OCI-LY1 (cell line): Measurements from ENCODE around the gene ZNF480.

ENCODE experiments used
- H2AFZ ChIP-seq: fragments of 200-600 bp; sonication (generic), shearing (Covaris generic); 2 replicates; pipeline ENCODE4 v1.6.0; 2014; ENCODE audit warnings: antibody characterized with exemption, mild to moderate bottlenecking, low read length
- H3F3A ChIP-seq: fragments of 200-600 bp; sonication (generic), shearing (Covaris generic); 2 replicates; pipeline ENCODE4 v1.6.0; 2014; ENCODE audit warnings: mild to moderate bottlenecking, antibody characterized with exemption, low read length, moderate library complexity; ENCODE audit not compliant: insufficient read depth
- H3K27ac ChIP-seq: fragments of 200-600 bp; sonication (generic); 2 replicates; pipeline ENCODE4 v1.5.1; 2014; ENCODE audit warnings: low read length, mixed run types, mild to moderate bottlenecking, low read depth; ENCODE audit not compliant: poor library complexity, severe bottlenecking
- H3K27me3 ChIP-seq: fragments of 200-600 bp; sonication (generic); 2 replicates; pipeline ENCODE4 v1.6.0; 2014; ENCODE audit warnings: antibody characterized with exemption, mild to moderate bottlenecking, low read length, moderate library complexity; ENCODE audit not compliant: insufficient read depth
- H3K36me3 ChIP-seq: fragments of 200-600 bp; sonication (generic); 2 replicates; pipeline ENCODE4 v1.6.1; 2014; ENCODE audit warnings: mild to moderate bottlenecking, antibody characterized with exemption, low read length, moderate library complexity, mixed read lengths; ENCODE audit not compliant: insufficient read depth
- H3K4me1 ChIP-seq: fragments of 200-600 bp; sonication (generic); 2 replicates; pipeline ENCODE4 v1.5.1; 2014; ENCODE audit warnings: mild to moderate bottlenecking, low read length, moderate library complexity; ENCODE audit not compliant: insufficient read depth, severe bottlenecking
- H3K4me2 ChIP-seq: fragments of 200-600 bp; sonication (generic), shearing (Covaris generic); 2 replicates; pipeline ENCODE4 v1.6.1; 2014; ENCODE audit warnings: low read length
- H3K4me3 ChIP-seq: fragments of 200-600 bp; sonication (generic); 2 replicates; pipeline ENCODE4 v1.5.1; 2014; ENCODE audit warnings: low read length, low read depth, mild to moderate bottlenecking, mixed read lengths; ENCODE audit not compliant: poor library complexity, severe bottlenecking
- H3K79me2 ChIP-seq: fragments of 200-600 bp; shearing (Covaris generic); 2 replicates; pipeline ENCODE4 v1.6.1; 2016; ENCODE audit warnings: mixed run types, low read length, mixed read lengths; ENCODE audit not compliant: insufficient read depth
- H3K9ac ChIP-seq: fragments of 200-600 bp; sonication (generic), shearing (Covaris generic); 2 replicates; pipeline ENCODE4 v1.6.1; 2014; ENCODE audit warnings: mild to moderate bottlenecking, low read length, mixed read lengths
- H3K9me2 ChIP-seq: fragments of 200-600 bp; sonication (generic), shearing (Covaris generic); 2 replicates; pipeline ENCODE4 v1.6.1; 2014; ENCODE audit warnings: low read depth, mild to moderate bottlenecking, low read length, mixed read lengths
- H3K9me3 ChIP-seq: fragments of 200-600 bp; shearing (Covaris generic); 2 replicates; pipeline ENCODE4 v1.6.1; 2014; ENCODE audit warnings: low read length, mixed read lengths
- H4K20me1 ChIP-seq: fragments of 200-600 bp; sonication (generic), shearing (Covaris generic); 2 replicates; pipeline ENCODE4 v1.6.0; 2016; ENCODE audit warnings: mild to moderate bottlenecking, low read length; ENCODE audit not compliant: insufficient read depth
- EZH2 ChIP-seq: fragments of 200-600 bp; sonication (generic), shearing (Covaris generic); IDR thresholded peaks from 2 replicates; pipeline ENCODE4 v1.8.0; 2017; ENCODE audit warnings: borderline replicate concordance, mixed run types, mild to moderate bottlenecking, antibody characterized with exemption, low read length, moderate library complexity, mixed read lengths
- TF ChIP-seq, protein P1 (sequence below): fragments of 200-600 bp; sonication (generic), shearing (Covaris generic); IDR thresholded peaks from 2 replicates; pipeline ENCODE4 v1.5.1; 2017; ENCODE audit warnings: mild to moderate bottlenecking, antibody characterized with exemption, low read length, moderate library complexity, mixed read lengths

Gene ZNF480

GRCh38 chr19:52297601-52298364, 814 bp downstream of the ZNF480 start:
- no peaks in the 10 kb centered on the region for H3K9me2 ChIP-seq
- H3K9ac ChIP-seq = peak overlapping the region; percentile 100
- peaks cover 45% of the 10 kb centered on the region for H3K36me3 ChIP-seq
- TF ChIP-seq, protein P1, sequence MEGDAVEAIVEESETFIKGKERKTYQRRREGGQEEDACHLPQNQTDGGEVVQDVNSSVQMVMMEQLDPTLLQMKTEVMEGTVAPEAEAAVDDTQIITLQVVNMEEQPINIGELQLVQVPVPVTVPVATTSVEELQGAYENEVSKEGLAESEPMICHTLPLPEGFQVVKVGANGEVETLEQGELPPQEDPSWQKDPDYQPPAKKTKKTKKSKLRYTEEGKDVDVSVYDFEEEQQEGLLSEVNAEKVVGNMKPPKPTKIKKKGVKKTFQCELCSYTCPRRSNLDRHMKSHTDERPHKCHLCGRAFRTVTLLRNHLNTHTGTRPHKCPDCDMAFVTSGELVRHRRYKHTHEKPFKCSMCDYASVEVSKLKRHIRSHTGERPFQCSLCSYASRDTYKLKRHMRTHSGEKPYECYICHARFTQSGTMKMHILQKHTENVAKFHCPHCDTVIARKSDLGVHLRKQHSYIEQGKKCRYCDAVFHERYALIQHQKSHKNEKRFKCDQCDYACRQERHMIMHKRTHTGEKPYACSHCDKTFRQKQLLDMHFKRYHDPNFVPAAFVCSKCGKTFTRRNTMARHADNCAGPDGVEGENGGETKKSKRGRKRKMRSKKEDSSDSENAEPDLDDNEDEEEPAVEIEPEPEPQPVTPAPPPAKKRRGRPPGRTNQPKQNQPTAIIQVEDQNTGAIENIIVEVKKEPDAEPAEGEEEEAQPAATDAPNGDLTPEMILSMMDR = no peak
- no peak for TF ChIP-seq EZH2
- H3K79me2 ChIP-seq = peaks cover 6% of the 10 kb centered on the region; the same call in 1 of the 2 replicates
- no peak overlapping the region for H2AFZ ChIP-seq
- H3K27me3 ChIP-seq = no peaks in the 10 kb centered on the region
- peaks cover 20% of the 10 kb centered on the region for H3K9me3 ChIP-seq
- H3K4me2 ChIP-seq = peak overlapping the region; percentile 79
- H4K20me1 ChIP-seq = no peaks in the 10 kb centered on the region
- H3F3A ChIP-seq = no peaks in the 10 kb centered on the region
- H3K27ac ChIP-seq = peak overlapping the region; percentile 79
- peaks cover 14% of the 10 kb centered on the region for H3K4me1 ChIP-seq
- peak overlapping the region; percentile 99 for H3K4me3 ChIP-seq

GRCh38 chr19:52307275-52307674, 10.3 kb downstream of the ZNF480 start:
- no peak for TF ChIP-seq EZH2
- TF ChIP-seq, protein P1 = no peak
- Histone ChIP-seq H3K27ac (no peak overlapping the region), H3K9me2 (no peaks in the 10 kb centered on the region), H3K4me3 (no peak overlapping the region), H3K36me3 (peaks cover 97% of the 10 kb centered on the region), H4K20me1 (no peaks in the 10 kb centered on the region), H3F3A (no peaks in the 10 kb centered on the region), H3K4me1 (no peaks in the 10 kb centered on the region), H3K9me3 (peaks cover 37% of the 10 kb centered on the region), H2AFZ (no peak overlapping the region), H3K27me3 (no peaks in the 10 kb centered on the region), H3K4me2 (no peak overlapping the region), H3K79me2 (no peaks in the 10 kb centered on the region), H3K9ac (no peak overlapping the region)

DNA sequence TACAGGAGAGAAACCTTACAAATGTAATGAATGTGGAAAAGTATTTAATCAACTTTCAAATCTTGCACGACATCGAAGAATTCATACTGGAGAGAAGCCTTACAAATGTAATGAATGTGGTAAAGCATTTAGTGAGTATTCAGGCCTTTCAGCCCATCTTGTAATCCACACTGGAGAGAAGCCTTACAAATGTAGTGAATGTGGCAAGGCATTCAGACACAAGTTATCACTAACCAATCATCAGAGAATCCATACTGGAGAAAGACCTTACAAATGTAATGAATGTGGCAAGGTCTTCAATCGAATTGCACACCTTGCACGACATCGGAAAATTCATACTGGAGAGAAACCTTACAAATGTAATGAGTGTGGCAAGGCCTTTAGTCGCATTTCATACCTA, 25.5 kb downstream of the ZNF480 start:
- Histone ChIP-seq H3K27me3 (no peaks in the 10 kb centered on the region), H3K36me3 (peaks cover 66% of the 10 kb centered on the region), H2AFZ (no peak overlapping the region), H3F3A (no peaks in the 10 kb centered on the region; the same call in 1 of the 2 replicates), H4K20me1 (no peaks in the 10 kb centered on the region), H3K79me2 (no peaks in the 10 kb centered on the region), H3K9me3 (peaks cover 76% of the 10 kb centered on the region), H3K27ac (no peak overlapping the region), H3K4me1 (no peaks in the 10 kb centered on the region), H3K4me3 (no peak overlapping the region), H3K9me2 (no peaks in the 10 kb centered on the region), H3K4me2 (no peak overlapping the region), H3K9ac (no peak overlapping the region)
- TF ChIP-seq, protein P1 = no peak
- TF ChIP-seq EZH2 = no peak
